BJ (cell line): ENCODE results near the gene IL1B. TPM values are rescaled to one million over a fixed set of nuclear protein-coding genes. Genes with fewer than 3 reads are reported as not detected.

Experiments used
- CTCF ChIA-PET: fragments of 350-600 bp; formaldehyde crosslinking; extraction: SDS; loops from one replicate; lab custom pipeline; 2021; ENCODE audit warnings: antibody characterized with exemption, inconsistent platforms; lab: Yijun Ruan, JAX
- POLR2A ChIA-PET: fragments of 300-600 bp; sonication (Branson Sonifier 250); formaldehyde crosslinking; extraction: SDS; loops from one replicate; lab custom pipeline; 2021; ENCODE audit warnings: antibody characterized with exemption; lab: Charles Lee
- DNase-seq: peaks from one replicate; pipeline ENCODE4 v3.0.0-alpha.2; 2011; ENCODE audit warnings: low read depth
- H3K27me3 ChIP-seq: 2 replicates; pipeline ENCODE4 v1.6.0; 2011; ENCODE audit warnings: low read length; ENCODE audit not compliant: control insufficient read depth, insufficient read depth
- H3K36me3 ChIP-seq: 2 replicates; pipeline ENCODE4 v1.5.1; 2011; ENCODE audit warnings: low read length; ENCODE audit not compliant: control insufficient read depth, insufficient read depth
- H3K4me3 ChIP-seq: 2 replicates; pipeline ENCODE4 v1.5.1; 2011; ENCODE audit warnings: low read depth, mild to moderate bottlenecking, control low read depth, low read length
- polyA plus RNA-seq: library from polyadenylated mRNA; depleted of rRNA; stranded (reverse); fragments of >200 nt; gene quantifications from 2 replicates; pipeline ENCODE4 v1.2.3, GENCODE V29; 2011
- TF ChIP-seq, protein P1 (sequence below): IDR thresholded peaks from 2 replicates; pipeline ENCODE4 v1.5.1; 2011; ENCODE audit warnings: low read depth, mild to moderate bottlenecking, control low read depth, inconsistent platforms, low read length, moderate library complexity; ENCODE audit not compliant: insufficient read depth

The IL1B gene
- polyA plus RNA-seq, 1 experiment, result 7.6 TPM

DNA sequence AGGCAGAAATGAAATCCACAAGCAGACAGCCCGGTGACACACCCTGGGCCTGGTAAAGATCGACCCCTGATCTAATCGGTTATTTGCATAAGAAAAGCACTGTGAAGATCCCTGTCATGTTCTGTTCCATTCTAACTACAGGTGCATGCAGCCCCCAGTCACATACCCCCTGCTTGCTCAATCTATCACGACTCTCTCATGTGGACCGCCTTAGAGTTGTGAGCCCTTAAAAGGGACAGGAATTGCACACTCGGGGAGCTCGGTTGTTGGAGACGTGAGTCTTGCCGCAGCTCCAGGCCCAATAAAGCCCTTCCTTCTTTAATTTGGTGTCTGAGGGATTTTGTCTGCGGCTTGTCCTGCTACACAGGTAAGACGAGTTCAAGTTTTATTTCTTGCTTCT lies 13.4 kb upstream of the IL1B start:
- ChIA-PET POLR2A (no interaction called here), CTCF (interaction anchor here (0.8 to 1.8 kb wide), 3 partner anchors 13 to 100 kb away, joined by 3 to 5 read pairs (median 3); no protein-coding TSS in a partner anchor)
- H3K4me3 ChIP-seq, result no peak overlapping the region
- H3K36me3 ChIP-seq, result no peaks in the 10 kb centered on the region
- TF ChIP-seq, protein P1, sequence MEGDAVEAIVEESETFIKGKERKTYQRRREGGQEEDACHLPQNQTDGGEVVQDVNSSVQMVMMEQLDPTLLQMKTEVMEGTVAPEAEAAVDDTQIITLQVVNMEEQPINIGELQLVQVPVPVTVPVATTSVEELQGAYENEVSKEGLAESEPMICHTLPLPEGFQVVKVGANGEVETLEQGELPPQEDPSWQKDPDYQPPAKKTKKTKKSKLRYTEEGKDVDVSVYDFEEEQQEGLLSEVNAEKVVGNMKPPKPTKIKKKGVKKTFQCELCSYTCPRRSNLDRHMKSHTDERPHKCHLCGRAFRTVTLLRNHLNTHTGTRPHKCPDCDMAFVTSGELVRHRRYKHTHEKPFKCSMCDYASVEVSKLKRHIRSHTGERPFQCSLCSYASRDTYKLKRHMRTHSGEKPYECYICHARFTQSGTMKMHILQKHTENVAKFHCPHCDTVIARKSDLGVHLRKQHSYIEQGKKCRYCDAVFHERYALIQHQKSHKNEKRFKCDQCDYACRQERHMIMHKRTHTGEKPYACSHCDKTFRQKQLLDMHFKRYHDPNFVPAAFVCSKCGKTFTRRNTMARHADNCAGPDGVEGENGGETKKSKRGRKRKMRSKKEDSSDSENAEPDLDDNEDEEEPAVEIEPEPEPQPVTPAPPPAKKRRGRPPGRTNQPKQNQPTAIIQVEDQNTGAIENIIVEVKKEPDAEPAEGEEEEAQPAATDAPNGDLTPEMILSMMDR, result no peak
- no peak for DNase-seq
- H3K27me3 ChIP-seq, result no peaks in the 10 kb centered on the region; the same call in 1 of the 2 replicates

DNA sequence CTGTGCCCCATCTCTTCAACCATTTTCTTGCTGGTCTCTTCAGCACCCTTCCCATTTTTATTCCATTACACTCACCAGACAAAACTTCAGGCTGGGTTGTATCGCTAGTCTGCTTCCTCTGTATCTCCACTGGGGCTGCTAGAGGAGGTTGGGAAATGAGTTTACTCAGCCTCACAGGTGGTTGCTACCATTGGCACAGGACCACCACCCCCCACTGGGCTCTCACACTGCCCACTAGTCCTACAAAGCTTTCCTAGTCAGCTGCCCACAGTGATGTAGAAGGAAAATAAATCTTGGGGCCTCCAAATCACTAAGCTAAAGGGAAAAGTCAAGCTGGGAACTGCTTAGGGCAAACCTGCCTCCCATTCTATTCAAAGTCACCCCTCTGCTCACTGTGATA lies 12.3 kb upstream of the IL1B start:
- TF ChIP-seq, protein P1, result no peak
- no peak overlapping the region for H3K4me3 ChIP-seq
- POLR2A ChIA-PET, result no interaction called here
- no peaks in the 10 kb centered on the region for H3K36me3 ChIP-seq
- CTCF ChIA-PET, result no interaction called here
- H3K27me3 ChIP-seq, result no peaks in the 10 kb centered on the region; the same call in 1 of the 2 replicates
- DNase-seq, result no peak

DNA sequence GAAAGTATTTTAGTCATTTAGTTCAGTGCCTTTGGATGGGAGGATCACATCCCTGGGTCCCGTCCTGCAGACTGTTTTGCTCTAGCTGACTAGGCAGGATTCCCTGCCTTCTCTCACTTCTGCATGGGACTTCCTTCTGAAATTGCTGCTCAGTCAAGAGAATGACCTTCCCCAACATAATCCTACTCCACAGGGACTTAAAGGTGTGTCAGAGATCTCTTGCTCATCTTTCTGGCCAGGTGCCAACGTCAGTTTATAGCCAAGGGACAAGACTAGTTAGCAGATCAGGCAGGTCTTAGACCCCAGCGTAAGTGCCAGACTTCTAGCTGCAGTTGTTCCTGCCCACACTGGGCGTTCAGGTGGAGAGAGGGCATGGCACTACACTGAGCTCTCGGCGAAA lies 9.5 kb upstream of the IL1B start:
- POLR2A ChIA-PET, result no interaction called here

DNA sequence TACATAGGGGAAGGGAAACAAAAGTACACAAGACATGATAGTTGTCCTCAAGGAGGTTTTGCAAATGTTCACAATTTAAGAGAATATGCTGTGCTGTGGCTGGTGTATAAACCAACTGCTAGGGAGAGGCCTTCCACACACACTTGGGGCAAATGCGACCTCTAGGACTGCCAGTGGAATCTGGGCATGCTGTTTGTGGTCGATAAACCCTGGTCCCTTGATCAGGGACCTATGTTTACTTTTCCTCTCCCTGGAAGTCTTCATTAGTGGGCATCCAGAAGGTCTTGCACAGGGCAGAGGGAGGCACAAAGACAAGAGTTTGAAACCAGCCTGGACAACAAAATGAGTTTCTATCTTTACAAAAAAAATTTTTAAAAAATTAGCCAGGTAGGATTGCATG lies 7.3 kb upstream of the IL1B start:
- POLR2A ChIA-PET, result no interaction called here

More for the DNA sequence above, 9.5 kb upstream of the IL1B start:
- no peaks in the 10 kb centered on the region for H3K36me3 ChIP-seq
- H3K4me3 ChIP-seq, result no peak overlapping the region
- CTCF ChIA-PET, result no interaction called here
- no peaks in the 10 kb centered on the region; the same call in 1 of the 2 replicates for H3K27me3 ChIP-seq
- DNase-seq, result no peak
- TF ChIP-seq, protein P1, result no peak

DNA sequence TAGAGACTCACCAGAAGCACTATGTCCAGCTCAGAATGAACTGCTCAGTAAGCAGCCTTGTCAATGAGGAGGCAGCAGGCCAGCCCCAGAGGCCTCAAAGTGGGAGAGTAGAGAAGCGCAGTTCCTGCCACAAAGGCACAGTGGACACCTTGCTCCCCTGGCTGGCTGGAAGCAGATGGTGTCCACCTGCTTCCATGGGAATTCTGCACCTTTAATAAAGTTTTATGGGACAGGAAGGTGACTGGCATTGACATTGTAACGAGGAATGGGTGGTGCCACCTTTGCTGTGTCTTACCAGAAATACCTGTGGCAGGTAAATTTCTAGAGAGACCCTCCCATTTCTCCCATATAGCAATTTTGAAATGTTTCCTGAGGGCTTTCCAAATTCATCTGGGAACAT lies 6.7 kb upstream of the IL1B start:
- Histone ChIP-seq H3K36me3 (no peaks in the 10 kb centered on the region), H3K27me3 (no peaks in the 10 kb centered on the region; the same call in 1 of the 2 replicates), H3K4me3 (no peak overlapping the region)
- ChIA-PET POLR2A (no interaction called here), CTCF (no interaction called here)
- TF ChIP-seq, protein P1, result no peak
- no peak for DNase-seq

More for the DNA sequence above, 7.3 kb upstream of the IL1B start:
- TF ChIP-seq, protein P1, result no peak
- CTCF ChIA-PET, result no interaction called here
- H3K4me3 ChIP-seq, result no peak overlapping the region
- no peaks in the 10 kb centered on the region; the same call in 1 of the 2 replicates for H3K27me3 ChIP-seq
- no peaks in the 10 kb centered on the region for H3K36me3 ChIP-seq
- DNase-seq, result no peak
